HG03354 (cell line): ENCODE measurements around the gene RTBDN.
"Not testable (repeated sequence)": the region's sequence is repeated elsewhere in the genome, so short reads cannot be mapped to it uniquely, and the experiment has no call there.

Experiments used
- ATAC-seq: cut with Tn5 transposase; IDR thresholded peaks from one replicate; pipeline ENCODE4 v1.9.1; 2021; ENCODE audit warnings: mild to moderate bottlenecking; ENCODE audit not compliant: unreplicated experiment, poor library complexity, severe bottlenecking

RTBDN gene

DNA sequence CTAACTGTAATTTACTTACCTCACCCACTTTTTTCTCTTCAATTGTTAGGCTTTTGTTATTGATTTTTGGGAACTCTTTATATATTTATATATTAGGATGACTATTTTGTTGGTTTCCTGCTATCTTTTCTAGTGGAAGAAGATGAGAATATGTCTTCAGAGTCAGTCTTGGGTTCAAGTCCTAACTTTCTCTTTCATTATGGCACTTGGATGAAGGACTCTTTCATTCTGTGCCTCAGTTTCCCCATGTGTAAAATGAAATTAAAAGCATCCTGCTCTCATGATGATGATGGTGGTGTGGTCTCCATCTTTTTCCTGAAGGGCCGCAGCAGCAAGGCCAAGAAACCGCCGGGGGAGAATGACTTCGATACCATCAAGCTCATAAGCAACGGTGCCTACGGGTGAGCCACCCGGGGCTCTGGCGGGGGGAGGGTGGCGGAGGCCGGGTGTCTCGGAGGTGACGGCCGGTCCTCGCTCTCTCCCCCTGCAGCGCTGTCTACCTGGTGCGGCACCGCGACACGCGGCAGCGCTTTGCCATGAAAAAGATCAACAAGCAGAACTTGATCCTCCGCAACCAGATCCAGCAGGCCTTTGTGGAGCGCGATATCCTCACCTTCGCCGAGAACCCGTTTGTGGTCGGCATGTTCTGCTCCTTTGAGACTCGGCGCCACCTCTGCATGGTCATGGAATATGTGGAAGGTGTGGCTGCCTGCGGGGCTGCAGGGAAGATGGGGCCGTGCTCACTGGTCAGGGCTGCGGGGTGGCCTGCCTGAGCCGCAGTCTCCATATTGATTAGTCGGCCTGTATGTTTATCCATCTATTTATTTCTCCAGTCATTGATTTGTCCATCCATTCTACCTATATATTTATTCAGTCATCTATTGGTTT lies 23.9 kb upstream of the RTBDN start:
- no peak for ATAC-seq

DNA sequence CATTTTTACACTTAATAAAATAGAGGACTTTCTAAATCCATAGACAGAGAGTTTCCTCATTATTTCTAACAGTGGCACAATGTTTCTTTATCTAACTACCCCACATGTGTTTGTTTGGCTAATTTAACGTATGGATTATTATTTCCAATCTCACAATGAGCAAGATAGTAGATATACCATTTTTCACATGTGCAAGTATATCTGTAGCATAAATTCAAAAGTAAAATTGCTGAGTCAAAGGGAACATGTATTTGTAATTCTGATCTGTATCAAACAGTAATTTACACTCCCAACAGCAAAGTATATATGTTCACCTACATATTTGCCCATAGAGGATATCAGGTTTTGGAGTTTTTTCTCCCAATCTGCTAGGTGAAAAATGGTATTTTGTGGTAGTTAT lies 22.3 kb upstream of the RTBDN start:
- ATAC-seq: no peak

DNA sequence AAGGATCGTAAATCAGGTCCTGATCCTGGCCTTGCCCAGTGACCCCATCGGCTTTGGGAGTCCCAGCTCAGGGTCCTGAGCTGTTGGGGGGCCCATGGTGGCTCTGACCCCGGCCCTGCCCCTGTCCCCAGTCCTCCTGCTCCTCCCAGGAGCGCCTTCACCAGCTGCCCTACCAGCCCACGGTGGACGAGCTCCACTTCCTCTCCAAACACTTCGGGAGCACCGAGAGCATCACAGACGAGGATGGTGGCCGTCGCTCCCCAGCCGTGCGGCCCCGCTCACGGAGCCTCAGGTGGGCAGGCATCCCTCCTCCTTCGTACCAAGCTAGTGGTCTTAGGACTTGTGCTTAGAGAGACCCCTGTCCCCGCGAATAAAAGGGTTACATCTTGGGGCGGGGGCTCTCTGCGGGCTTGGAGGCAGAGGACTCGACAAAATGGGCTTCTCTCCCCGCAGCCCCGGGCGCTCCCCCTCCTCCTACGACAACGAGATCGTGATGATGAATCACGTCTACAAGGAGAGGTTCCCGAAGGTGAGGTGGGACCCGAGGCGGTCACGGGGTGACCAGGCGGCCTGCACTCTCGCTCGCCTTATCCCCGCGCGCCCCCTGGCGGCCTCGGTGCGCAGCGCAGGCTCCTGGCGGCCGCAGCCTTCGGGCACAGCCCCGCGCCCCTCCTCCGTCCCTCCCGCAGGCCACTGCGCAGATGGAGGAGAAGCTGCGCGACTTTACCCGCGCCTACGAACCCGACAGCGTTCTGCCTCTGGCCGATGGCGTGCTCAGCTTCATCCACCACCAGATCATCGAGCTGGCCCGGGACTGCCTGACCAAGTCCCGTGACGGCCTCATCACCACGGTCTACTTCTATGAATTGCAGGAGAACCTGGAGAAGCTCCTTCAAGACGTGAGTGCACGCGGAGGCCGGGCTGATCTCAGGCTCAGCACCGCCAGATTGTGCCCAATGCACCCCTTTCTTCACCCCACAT lies 13.1 kb upstream of the RTBDN start:
- no peak for ATAC-seq

DNA sequence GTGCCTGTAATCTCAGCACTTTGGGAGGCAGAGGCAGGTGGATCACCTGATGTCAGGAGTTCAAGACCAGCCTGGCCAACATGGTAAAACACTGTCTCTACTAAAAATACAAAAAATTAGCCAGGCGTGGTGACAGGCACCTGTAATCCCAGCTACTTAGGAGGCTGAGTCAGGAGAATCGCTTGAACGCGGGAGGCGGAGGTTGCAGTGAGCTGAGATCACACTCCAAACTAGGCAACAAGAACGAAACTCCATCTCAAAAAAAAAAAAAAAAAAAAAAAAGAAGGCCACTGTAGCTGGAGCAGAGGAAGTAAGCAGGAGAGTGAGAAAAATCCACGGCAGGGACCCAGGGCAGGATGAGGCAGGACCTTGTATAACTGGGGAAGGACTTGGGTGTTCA lies 12.2 kb upstream of the RTBDN start:
- ATAC-seq: not testable (repeated sequence)

DNA sequence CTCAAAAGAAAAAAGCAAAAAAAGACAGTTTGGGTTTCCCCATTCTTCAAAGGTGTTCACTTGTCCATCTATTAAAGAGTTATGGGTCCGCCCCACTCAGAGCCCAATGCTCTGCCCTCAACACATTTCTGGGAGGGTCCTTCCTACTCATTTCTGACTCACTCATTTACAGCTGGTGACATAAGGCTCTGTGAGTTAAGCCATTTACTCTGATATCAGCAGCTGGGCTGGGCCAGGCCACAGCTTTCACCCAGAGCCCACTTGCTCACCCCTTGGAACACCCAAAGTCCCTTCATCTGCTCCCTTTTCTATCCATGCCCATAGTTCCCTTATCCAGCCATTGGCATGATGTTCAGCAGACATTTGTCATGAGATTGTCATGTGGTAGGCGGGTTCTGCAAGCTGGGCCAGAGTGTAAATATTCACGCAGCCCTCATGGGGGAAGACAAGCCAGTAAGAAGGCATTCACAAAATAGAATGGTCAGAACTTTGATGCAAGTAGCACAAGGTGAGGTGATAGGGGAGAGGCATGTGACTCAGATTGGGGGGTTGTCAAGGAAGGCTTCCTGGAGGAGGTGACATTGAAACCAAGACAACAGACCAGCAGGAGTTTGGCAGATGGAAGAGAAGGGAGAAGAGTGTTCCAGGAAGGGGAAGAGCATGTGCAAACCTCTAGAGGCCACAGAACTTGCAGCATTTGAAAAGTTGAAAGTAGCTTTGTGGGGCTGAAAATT lies 9.8 kb upstream of the RTBDN start:
- ATAC-seq: no peak

DNA sequence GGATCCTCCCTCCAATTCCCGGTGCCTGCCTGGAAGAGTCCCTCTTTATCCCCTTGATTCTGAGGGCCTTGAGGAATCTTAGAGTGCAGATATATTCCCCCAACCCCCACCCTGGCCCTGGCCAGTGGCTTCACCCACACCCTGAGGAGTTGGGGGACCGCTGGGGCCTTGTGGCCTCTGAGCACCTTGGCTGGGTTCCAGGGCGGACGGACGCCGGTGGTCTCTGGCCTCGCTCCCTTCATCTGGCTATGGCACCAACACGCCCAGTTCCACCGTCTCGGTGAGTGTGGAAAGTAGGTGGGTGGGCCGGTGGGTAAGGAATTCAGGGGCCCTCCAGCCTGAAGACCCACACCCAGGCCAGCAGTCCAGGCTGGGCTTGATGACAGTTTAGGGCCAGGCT lies 8.9 kb upstream of the RTBDN start:
- no peak for ATAC-seq

DNA sequence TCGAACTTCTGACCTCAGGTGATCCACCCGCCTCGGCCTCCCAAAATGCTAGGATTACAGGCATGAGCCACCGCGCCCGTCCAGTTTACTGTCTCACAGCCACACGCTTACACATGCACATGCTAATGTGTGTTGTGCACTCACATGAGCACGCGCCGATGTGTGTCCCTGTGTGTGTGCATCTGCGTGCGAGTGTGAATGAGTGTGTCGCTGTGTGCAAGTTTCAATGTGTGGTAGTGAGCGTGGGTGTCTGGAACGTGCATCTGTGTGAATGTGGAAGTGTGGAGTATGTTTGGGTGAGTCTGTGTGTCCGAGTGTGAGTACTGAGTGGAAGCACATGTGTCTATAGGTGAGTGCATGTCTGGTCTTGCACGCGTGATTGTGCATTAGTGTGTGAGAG lies 8.1 kb upstream of the RTBDN start:
- ATAC-seq: no peak

DNA sequence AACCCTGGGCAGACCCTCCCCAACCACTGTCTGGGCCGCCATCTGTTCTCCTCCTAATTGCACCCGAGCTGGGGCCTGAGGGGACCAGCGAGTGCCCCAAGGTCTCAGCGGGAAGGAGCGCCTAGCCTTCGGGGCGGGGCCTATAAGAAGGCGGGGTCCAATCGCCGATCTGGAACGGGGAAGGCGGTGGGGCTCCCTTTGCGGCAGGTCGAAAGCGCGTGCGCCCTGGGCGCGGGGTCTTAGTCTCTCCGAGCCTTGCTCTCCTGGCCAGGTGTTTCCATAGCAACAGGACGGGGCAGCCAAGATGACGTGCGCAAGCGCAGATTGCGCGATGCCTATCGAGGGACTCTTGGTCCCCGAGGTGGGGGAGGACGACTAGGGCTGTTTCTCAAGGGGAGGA lies 6.7 kb upstream of the RTBDN start:
- ATAC-seq: no peak

DNA sequence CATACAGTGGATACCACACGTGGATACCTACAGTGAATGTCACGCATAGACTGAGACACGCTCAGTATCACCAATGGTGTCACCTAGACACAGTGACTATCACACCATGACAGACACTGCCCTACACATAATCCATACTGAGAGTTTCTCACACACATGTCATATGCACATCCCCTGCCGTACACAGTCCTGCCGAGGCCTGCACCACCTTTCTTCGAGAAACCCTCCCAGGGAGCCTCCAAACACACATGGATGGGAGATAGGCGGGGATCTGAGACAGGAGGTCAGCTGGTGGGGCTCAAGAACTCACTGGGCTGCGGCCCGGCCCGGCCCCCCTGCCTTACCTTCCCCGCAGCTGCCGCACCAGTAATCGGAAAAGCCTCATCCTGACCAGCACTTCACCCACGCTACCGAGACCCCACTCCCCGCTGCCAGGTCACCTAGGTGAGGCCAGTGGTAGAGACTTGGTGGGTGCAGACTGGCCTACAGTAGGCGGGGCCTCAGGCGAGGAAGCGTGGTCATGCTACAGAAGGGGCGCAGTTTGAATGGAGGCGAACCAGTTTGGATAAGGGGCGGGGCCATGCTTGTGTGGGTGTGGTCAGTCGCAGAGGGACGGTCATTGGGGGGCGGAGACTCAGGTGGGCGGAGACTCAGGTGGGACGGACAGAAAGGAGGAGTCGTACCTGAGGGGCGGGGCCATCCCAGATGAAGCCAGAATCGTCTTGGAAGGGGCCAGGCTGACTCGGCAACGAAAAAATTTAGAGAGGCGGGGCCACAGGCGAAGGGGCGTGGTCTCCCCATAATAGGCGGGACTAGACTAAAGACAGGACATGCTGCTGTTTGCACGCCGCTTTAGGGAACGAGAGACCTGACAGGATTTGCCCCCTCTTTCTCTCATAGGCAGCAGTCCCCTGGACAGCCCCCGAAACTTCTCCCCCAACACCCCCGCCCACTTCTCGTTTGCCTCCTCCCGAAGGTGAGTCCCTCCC lies 6.0 kb upstream of the RTBDN start:
- ATAC-seq: no peak

DNA sequence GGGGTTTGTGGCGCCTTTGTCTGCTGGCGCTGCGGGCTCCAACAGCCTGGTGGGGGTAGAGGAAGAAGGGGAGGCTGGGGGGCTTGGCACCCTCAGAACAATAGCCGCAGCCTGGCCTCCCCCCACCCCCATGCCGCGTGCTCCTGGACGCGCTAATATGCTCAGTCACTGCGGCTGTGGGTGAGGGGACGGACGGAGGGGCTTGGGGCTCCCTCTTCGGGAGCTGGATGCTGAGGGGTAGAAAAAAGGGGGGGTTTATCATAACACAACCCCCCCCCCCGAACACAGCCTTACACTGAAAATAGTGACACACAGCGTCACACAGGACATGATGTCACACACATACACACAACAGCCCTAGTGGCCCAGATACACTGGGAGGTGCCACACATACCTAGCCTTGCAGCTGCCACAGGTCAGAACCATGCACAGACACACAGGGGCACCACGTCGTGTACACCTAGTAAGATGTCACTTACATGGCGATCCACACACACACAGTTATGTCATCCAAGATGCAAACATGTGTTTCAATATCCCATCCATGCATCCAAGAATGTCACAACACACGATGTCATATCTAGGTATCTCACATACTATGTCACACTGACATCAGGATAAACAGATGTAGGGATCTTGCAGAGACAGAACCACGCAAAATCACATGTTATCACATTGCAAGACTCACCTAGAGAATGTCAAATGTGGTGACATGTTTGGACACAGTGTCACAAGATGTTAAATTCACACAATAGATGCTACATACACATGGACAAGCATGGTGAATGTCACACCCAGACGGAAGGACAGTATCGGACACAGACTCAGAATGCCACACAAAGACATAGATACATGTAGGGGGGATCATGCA lies 4.7 kb upstream of the RTBDN start:
- ATAC-seq: no peak

DNA sequence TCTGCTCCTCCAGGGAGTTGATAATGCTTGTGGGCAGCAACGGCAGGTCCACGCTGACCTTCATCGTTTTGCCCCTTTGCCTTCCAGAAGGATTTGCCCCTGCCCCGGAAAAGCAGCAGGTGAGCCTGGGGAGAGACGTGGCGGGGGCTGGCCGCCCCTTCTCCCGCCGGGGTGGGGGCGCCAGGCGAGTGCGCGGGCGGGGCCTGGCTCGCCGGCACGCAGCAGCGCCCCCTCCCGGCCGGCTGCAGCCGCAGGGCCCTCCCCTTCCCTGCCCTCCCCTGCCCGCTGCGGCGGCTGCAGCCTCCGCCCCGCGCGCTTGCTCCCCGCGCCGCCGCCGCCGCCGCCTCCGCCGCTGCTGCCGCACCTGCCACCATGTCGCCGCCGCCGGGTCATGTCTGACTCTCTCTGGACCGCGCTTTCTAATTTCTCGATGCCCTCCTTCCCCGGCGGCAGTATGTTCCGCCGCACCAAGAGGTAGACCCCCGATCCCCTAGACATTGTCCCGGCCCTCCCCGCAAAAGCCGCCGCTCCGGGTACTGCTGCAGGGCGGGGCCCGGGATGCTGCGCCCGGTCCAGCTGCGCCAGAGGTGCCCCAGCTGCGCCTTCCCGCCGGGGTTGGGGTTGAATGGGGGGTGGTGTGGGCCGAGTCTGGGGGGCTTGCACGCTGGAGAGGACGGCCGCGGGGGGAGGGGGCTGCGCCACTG lies 4.0 kb upstream of the RTBDN start, which contains the start of gene MAST1:
MAST1 (plus strand) TSS at position 334 of the 704 bp plus-strand sequence; CDS start at position 392, 58 bp downstream.
- ATAC-seq: no peak

DNA sequence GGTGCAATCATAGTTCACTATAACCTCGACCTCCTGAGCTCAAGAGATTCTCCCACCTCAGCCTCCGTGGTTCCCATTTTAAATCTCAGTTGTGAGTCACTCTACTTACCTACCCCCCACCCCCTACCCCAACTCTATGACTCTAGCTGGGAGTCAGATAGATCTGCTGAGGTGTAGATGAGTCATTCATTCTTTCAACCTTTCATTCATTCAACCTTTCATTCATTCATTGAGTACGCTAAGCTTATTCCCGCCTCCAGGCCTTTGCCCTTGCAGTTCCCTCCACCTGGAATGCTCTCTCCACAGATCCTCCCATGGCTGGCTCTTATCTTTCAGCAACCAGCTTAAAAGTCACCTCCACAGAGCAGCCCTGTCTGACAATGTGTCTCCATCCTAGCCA lies 2.8 kb upstream of the RTBDN start:
- ATAC-seq: no peak

DNA sequence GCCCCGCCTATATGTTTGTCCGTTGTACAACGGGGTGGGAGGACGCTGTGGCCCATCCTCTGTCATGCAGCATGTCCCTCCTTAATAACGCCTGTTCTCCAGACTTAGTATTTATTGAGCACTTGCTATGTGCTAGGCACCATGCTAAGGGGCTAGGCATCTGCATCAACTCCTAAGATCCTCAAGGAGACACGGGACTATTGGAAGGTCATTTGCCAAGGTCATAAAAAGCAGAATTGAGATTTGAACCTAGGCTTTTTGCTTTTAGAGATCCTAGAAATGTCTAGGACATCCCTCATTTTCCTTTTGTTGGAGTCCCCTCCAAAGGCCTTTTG lies 2.1 kb upstream of the RTBDN start:
- ATAC-seq: no peak

DNA sequence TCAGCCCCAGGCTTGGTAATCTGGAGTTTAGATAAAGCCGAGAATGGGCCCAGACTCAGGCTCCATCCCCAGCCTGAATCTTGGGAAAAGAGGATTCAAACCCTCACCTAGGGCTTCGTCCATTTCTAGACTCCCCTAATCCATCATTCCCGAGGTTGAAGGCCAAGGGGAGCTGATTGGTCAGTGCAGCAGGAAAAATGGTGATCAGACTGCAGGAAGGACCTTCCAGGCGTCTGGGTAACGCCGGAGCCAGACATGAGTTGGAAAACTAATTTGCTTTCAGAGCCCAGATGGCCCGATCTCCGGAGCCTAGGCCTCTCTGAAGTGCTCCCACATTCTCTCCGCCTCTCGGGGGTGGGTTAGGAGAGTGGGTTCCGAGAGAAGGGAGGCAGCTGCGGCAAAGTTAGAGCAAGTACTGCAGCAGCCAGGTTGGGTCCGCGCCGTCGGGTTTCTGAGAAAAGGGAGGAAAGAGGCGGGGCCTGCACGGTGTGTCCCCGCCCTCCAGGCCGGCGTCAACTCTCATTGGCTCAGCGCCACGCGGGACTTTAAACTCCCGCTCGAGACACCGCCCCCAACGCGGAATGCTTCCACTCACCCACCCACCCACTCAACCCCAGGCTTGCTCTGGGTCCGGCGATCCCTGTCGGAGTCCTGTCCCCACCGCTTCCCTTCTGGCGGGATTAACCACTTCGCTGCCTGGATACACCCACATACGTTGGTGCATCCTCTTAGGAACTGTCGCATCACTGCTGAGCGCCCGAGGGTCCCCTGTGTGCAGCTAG lies 788 bp upstream of the RTBDN start:
- ATAC-seq: no peak

DNA sequence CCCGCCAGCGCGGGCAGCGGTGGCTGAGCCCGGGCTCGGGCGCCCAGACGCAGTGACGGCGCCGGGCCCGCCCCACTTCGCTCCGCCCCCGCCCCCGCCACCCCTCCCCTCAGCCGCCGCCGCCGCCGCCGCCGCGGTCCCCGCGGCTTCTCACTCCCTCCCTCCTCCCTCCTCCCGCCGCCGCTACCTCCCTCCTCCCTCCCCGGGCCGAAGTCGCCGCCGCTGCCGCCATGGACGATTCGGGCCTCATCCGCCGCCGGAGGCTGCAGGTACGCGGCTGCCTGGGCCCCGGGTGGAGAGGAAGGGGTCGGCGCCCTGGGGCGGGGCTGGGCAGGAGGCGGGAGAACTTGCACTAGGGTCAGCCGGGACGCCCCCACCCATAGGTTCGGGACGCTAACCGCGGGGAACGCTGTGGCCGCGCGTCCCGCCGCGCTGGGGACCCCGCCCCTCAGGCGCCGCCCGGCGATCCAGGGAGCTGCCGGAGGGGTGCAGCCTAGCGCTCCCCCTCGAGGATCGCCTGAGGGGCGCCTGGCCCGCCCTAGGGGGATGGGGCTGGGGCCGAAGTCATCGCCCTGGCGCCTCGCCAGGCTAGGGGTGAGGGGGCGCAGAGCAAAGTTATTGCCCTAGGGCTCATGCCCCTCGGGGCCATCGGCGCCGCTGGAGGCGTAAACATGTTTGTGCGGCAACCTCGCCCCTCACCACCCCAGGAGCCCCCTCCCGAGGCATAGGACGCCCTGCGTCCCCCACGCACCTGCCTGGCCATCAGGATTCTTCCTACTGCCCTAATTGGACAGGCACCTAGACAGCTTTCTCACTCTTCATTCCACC lies 427 bp downstream of the RTBDN start:
- no peak for ATAC-seq

DNA sequence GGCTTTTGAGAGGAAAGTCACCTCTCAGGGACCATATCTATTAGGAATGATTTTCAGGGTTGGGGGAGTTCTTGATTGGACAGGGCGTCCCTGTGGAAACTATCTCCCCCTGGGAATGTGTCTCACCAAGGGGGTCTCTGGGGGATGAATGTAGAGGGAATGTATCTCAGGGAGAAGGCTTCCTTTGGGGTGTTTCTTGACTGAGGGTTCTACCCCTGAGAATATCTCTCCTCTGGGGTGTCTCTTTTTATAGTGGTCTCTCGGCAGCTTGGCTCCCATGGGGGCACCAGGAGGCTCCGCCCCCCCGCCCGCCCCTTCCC lies 1.0 kb downstream of the RTBDN start:
- no peak for ATAC-seq
